SK-N-SH (cell line): ENCODE measurements around the gene MOB2. TPM values are rescaled to one million over a fixed set of nuclear protein-coding genes. Genes with fewer than 3 reads are reported as not detected.

Source experiments
- CTCF ChIA-PET: fragments of 300-600, 350-600 bp; formaldehyde crosslinking; extraction: SDS; loops from one replicate; lab custom pipeline; 2021; lab: Yijun Ruan, JAX
- POLR2A ChIA-PET: fragments of 350-600 bp; sonication (Branson Sonifier 250); formaldehyde crosslinking; extraction: SDS; loops from one replicate; lab custom pipeline; 2020; ENCODE audit warnings: antibody characterized with exemption, inconsistent platforms; lab: Yijun Ruan, JAX
- DNase-seq: peaks from one replicate; pipeline ENCODE4 v3.0.0; 2012
- H2AFZ ChIP-seq: fragments of 200-600 bp; sonication (generic); 2 replicates; pipeline ENCODE4 v1.8.1; 2016; ENCODE audit warnings: antibody characterized with exemption, mild to moderate bottlenecking, low read depth
- H3F3A ChIP-seq: fragments of 200-600 bp; sonication (generic); replicated peaks from 2 replicates; pipeline ENCODE3; 2016; ENCODE audit warnings: antibody characterized with exemption, mild to moderate bottlenecking; ENCODE audit not compliant: insufficient read depth
- H3K27ac ChIP-seq, 2 experiments: fragments of 200-500 bp in 1 of 2; fragments of 200-600 bp in 1 of 2; sonication (Bioruptor generic) in 1 of 2; sonication (generic), shearing (Covaris generic) in 1 of 2; 2 replicates each; pipeline versions ENCODE4 v1.5.1 to v1.6.1; 2014 to 2016; ENCODE audit warnings: low read depth in 2 of 2, inconsistent platforms in 1 of 2, low read length in 1 of 2, mild to moderate bottlenecking in 1 of 2, mixed read lengths in 1 of 2
- H3K27me3 ChIP-seq: fragments of 200-600 bp; sonication (generic), shearing (Covaris generic); 2 replicates; pipeline ENCODE4 v1.6.1; 2016; ENCODE audit warnings: mixed run types; ENCODE audit not compliant: insufficient read depth
- H3K36me3 ChIP-seq, 2 experiments: fragments of 200-500 bp in 1 of 2; fragments of 200-600 bp in 1 of 2; sonication (Bioruptor generic) in 1 of 2; sonication (generic) in 1 of 2; replicated peaks in 1 of 2; 2 replicates each; pipeline versions ENCODE3 to v1.5.1; 2014 to 2016; ENCODE audit warnings: low read length in 1 of 2, mild to moderate bottlenecking in 1 of 2; ENCODE audit not compliant: insufficient read depth in 2 of 2, control insufficient read depth in 1 of 2
- H3K4me1 ChIP-seq, 2 experiments: fragments of 200-500 bp in 1 of 2; fragments of 200-600 bp in 1 of 2; sonication (Bioruptor generic) in 1 of 2; sonication (generic), shearing (Covaris generic) in 1 of 2; 2 replicates each; pipeline versions ENCODE4 v1.5.1 to v1.6.1; 2014 to 2016; ENCODE audit warnings: low read depth in 1 of 2, low read length in 1 of 2, mixed run types in 1 of 2; ENCODE audit not compliant: insufficient read depth in 2 of 2, control insufficient read depth in 1 of 2
- H3K4me2 ChIP-seq: fragments of 200-600 bp; sonication (generic), shearing (Covaris generic); 2 replicates; pipeline ENCODE4 v1.6.1; 2017; ENCODE audit warnings: mixed run types
- H3K4me3 ChIP-seq, 2 experiments: fragments of 200-500 bp in 1 of 2; fragments of 200-600 bp in 1 of 2; sonication (Bioruptor generic) in 1 of 2; sonication (generic), shearing (Covaris generic) in 1 of 2; 2 replicates each; pipeline versions ENCODE4 v1.5.1 to v1.8.1; 2014 to 2016; ENCODE audit warnings: low read depth in 2 of 2, inconsistent platforms in 1 of 2, low read length in 1 of 2, mild to moderate bottlenecking in 1 of 2, mixed read lengths in 1 of 2, moderate library complexity in 1 of 2
- H3K79me2 ChIP-seq: fragments of 200-600 bp; sonication (generic); 2 replicates; pipeline ENCODE4 v1.8.1; 2017; ENCODE audit warnings: mild to moderate bottlenecking; ENCODE audit not compliant: insufficient read depth
- H3K9ac ChIP-seq: fragments of 200-600 bp; sonication (generic); 2 replicates; pipeline ENCODE4 v1.6.1; 2017; ENCODE audit warnings: mixed run types
- H3K9me2 ChIP-seq: fragments of 200-600 bp; sonication (generic); 2 replicates; pipeline ENCODE4 v1.6.1; 2017; ENCODE audit warnings: mixed run types
- H3K9me3 ChIP-seq: fragments of 200-600 bp; sonication (generic); 2 replicates; pipeline ENCODE4 v1.6.1; 2017; ENCODE audit warnings: mixed run types, mild to moderate bottlenecking, moderate library complexity
- H4K20me1 ChIP-seq: fragments of 200-600 bp; sonication (generic); 2 replicates; pipeline ENCODE4 v1.6.1; 2017; ENCODE audit warnings: mild to moderate bottlenecking, mixed run types; ENCODE audit not compliant: insufficient read depth
- CHD2 ChIP-seq: fragments of 150-350 bp; IDR thresholded peaks from 2 replicates; pipeline ENCODE4 v1.6.1; 2018; ENCODE audit warnings: low read length; ENCODE audit not compliant: partially characterized antibody
- CTCF ChIP-seq: fragments of 200-600 bp; sonication (generic); IDR thresholded peaks from 2 replicates; pipeline ENCODE4 v1.6.1; 2017; ENCODE audit warnings: antibody characterized with exemption, mild to moderate bottlenecking, moderate library complexity
- EP300 ChIP-seq, 2 experiments: IDR thresholded peaks; 2 replicates each; pipeline versions ENCODE4 v1.4.0 to v1.6.1; 2012; ENCODE audit warnings: borderline replicate concordance in 1 of 2, low read depth in 1 of 2, low read length in 1 of 2
- FOSL2 ChIP-seq: IDR thresholded peaks from 2 replicates; pipeline ENCODE4 v1.4.0; 2012; ENCODE audit warnings: low read depth, mild to moderate bottlenecking, moderate library complexity, borderline replicate concordance
- FOXJ3 ChIP-seq: sonication (generic); formaldehyde crosslinking; IDR thresholded peaks from 2 replicates; pipeline ENCODE4 v1.5.1; 2020; ENCODE audit warnings: mild to moderate bottlenecking, missing genetic modification reagents
- FOXM1 ChIP-seq: IDR thresholded peaks from 2 replicates; pipeline ENCODE4 v1.4.0; 2012; ENCODE audit warnings: low read depth, mild to moderate bottlenecking
- GATA2 ChIP-seq: sonication (generic); formaldehyde crosslinking; IDR thresholded peaks from 2 replicates; pipeline ENCODE4 v1.5.0; 2020; ENCODE audit warnings: mild to moderate bottlenecking, missing genetic modification reagents
- IRF3 ChIP-seq: fragments of 150-350 bp; IDR thresholded peaks from 2 replicates; pipeline ENCODE4 v1.6.1; 2016; ENCODE audit warnings: mild to moderate bottlenecking, low read depth, low read length
- JUND ChIP-seq: IDR thresholded peaks from 2 replicates; pipeline ENCODE4 v1.4.0; 2012
- MAX ChIP-seq: IDR thresholded peaks from 2 replicates; pipeline ENCODE4 v1.4.0; 2012; ENCODE audit warnings: low read depth
- MEF2A ChIP-seq: IDR thresholded peaks from 2 replicates; pipeline ENCODE4 v1.4.0; 2012; ENCODE audit warnings: low read depth, borderline replicate concordance
- NRF1 ChIP-seq: IDR thresholded peaks from 2 replicates; pipeline ENCODE4 v1.6.1; 2012; ENCODE audit warnings: low read depth, mild to moderate bottlenecking, low read length
- PBX3 ChIP-seq: IDR thresholded peaks from 2 replicates; pipeline ENCODE4; 2012
- POLR2AphosphoS5 ChIP-seq: IDR thresholded peaks from 2 replicates; pipeline ENCODE4 v1.6.1; 2012; ENCODE audit warnings: low read depth, low read length
- RAD21 ChIP-seq: IDR thresholded peaks from 2 replicates; pipeline ENCODE4 v1.6.1; 2012; ENCODE audit warnings: mild to moderate bottlenecking, low read length
- RFX5 ChIP-seq: IDR thresholded peaks from 2 replicates; pipeline ENCODE4 v1.6.1; 2012; ENCODE audit warnings: mild to moderate bottlenecking, improper control_type of control experiment, low read length
- RXRA ChIP-seq: IDR thresholded peaks from 2 replicates; pipeline ENCODE4 v1.4.0; 2012; ENCODE audit warnings: low read depth, mild to moderate bottlenecking, borderline replicate concordance
- SIN3A ChIP-seq: IDR thresholded peaks from 2 replicates; pipeline ENCODE4 v1.6.1; 2012; ENCODE audit warnings: low read depth, mild to moderate bottlenecking, low read length, moderate library complexity, borderline replicate concordance
- SMC3 ChIP-seq: IDR thresholded peaks from 2 replicates; pipeline ENCODE4 v1.6.1; 2012; ENCODE audit warnings: low read depth, low read length, improper control_type of control experiment
- TCF12 ChIP-seq: IDR thresholded peaks from 2 replicates; pipeline ENCODE4 v1.4.0; 2012
- TEAD4 ChIP-seq: IDR thresholded peaks from 2 replicates; pipeline ENCODE4 v1.4.0; 2012; ENCODE audit warnings: mild to moderate bottlenecking, borderline replicate concordance; ENCODE audit not compliant: insufficient read depth
- USF1 ChIP-seq: IDR thresholded peaks from 2 replicates; pipeline ENCODE4 v1.4.0; 2012; ENCODE audit warnings: low read depth, borderline replicate concordance
- YY1 ChIP-seq: IDR thresholded peaks from 2 replicates; pipeline ENCODE4 v1.4.0; 2012; ENCODE audit warnings: low read depth, mild to moderate bottlenecking
- ZBTB33 ChIP-seq: IDR thresholded peaks from 2 replicates; pipeline ENCODE4 v1.4.0; 2012; ENCODE audit warnings: low read depth, borderline replicate concordance
- WGBS: methylation state at CpG from one replicate; pipeline ENCODE4 v1.1.6; 2017; ENCODE audit warnings: low lambda C conversion rate; 5-methylcytosine and 5-hydroxymethylcytosine counted together
- polyA plus RNA-seq, 3 experiments: library from polyadenylated mRNA; depleted of rRNA; stranded (reverse); fragments of >200 nt; gene quantifications; 2 replicates each; pipeline ENCODE4 v1.2.3, GENCODE V29; 2012

MOB2 gene
- polyA plus RNA-seq, 1 of the 3 experiments (the other 2 are of a cell fraction), result 45.8 TPM

- Histone ChIP-seq H3K4me2 (no peak overlapping the region), H3K4me3 (no peak overlapping the region), H3K79me2 (no peaks in the 10 kb centered on the region), H3K9ac (no peak overlapping the region), H3K36me3 (no peaks in the 10 kb centered on the region), H3K4me1 (no peaks in the 10 kb centered on the region; a peak in 1 of 4 replicates), H2AFZ (no peak overlapping the region), H3K27ac (no peak overlapping the region), H3K27me3 (no peaks in the 10 kb centered on the region), H3F3A (no peaks in the 10 kb centered on the region), H4K20me1 (no peaks in the 10 kb centered on the region), H3K9me2 (no peaks in the 10 kb centered on the region), H3K9me3 (no peaks in the 10 kb centered on the region)
- POLR2A ChIA-PET, result no interaction called here
- 55% methylated on average over 14 of the region's 17 CpGs for WGBS
- CTCF ChIA-PET, result no interaction called here
- DNase-seq, result no peak
- TF ChIP-seq USF1 (no peak), SIN3A (no peak), EP300 (IDR thresholded peaks at IDR 0.05; ENCODE audit: borderline replicate concordance in 1 of 2, low read depth in 1 of 2, low read length in 1 of 2) (no peak), FOXJ3 (no peak), RXRA (no peak), TCF12 (no peak), FOXM1 (no peak), SMC3 (no peak), RAD21 (no peak), MEF2A (no peak), PBX3 (no peak), POLR2AphosphoS5 (no peak), JUND (no peak), CHD2 (no peak), YY1 (no peak), FOSL2 (no peak), ZBTB33 (no peak), RFX5 (no peak)
These were observed 61.1 kb downstream of the MOB2 start for GRCh38 chr11:1425439-1425838.

GRCh38 chr11:1425006-1425405, 61.6 kb downstream of the MOB2 start:
- Histone ChIP-seq H3K9me2 (no peaks in the 10 kb centered on the region), H3K36me3 (no peaks in the 10 kb centered on the region), H3K9ac (no peak overlapping the region), H4K20me1 (no peaks in the 10 kb centered on the region), H3K4me2 (no peak overlapping the region), H2AFZ (no peak overlapping the region), H3K27me3 (no peaks in the 10 kb centered on the region), H3K4me3 (no peak overlapping the region), H3K27ac (no peak overlapping the region), H3K9me3 (no peaks in the 10 kb centered on the region), H3F3A (no peaks in the 10 kb centered on the region), H3K4me1 (no peaks in the 10 kb centered on the region; a peak in 1 of 4 replicates), H3K79me2 (no peaks in the 10 kb centered on the region)
- 81% methylated on average over 17 of the region's 22 CpGs for WGBS
- ChIA-PET CTCF (no interaction called here), POLR2A (no interaction called here)
- no peak for DNase-seq
- TF ChIP-seq MAX, result no peak
- no peak for TF ChIP-seq TEAD4
- no peak for TF ChIP-seq FOXM1
- TF ChIP-seq RAD21, result no peak
- no peak for TF ChIP-seq EP300 (IDR thresholded peaks at IDR 0.05; ENCODE audit: borderline replicate concordance in 1 of 2, low read depth in 1 of 2, low read length in 1 of 2)
- no peak for TF ChIP-seq IRF3
- TF ChIP-seq NRF1, result no peak
- no peak for TF ChIP-seq FOXJ3
- no peak for TF ChIP-seq FOSL2
- TF ChIP-seq CTCF, result no peak
- TF ChIP-seq YY1, result no peak
- no peak for TF ChIP-seq GATA2 (CRISPR knock-in tag)
